Activated T-cell treated with anti-CD3 and anti-CD28 coated beads for 1 hour (primary cell): Measurements from ENCODE around the gene OTOP2.
A peak's percentile ranks its signal among the peaks of the same experiment; 100 is the strongest.
"Not testable (repeated sequence)": the region's sequence is repeated elsewhere in the genome, so short reads cannot be mapped to it uniquely, and the experiment has no call there.

Source experiments
- DNase-seq: peaks from one replicate; pipeline ENCODE4 v3.0.0-alpha.2; 2020; ENCODE audit warnings: low read depth

Gene OTOP2

GRCh38 chr17:74901353-74902135, 22.5 kb upstream of the OTOP2 start:
- no peak for DNase-seq

GRCh38 chr17:74903034-74903433, 21.0 kb upstream of the OTOP2 start:
- DNase-seq, result no peak

- no peak for DNase-seq
Observed at GRCh38 chr17:74903671-74904070, 20.4 kb upstream of the OTOP2 start.

DNA sequence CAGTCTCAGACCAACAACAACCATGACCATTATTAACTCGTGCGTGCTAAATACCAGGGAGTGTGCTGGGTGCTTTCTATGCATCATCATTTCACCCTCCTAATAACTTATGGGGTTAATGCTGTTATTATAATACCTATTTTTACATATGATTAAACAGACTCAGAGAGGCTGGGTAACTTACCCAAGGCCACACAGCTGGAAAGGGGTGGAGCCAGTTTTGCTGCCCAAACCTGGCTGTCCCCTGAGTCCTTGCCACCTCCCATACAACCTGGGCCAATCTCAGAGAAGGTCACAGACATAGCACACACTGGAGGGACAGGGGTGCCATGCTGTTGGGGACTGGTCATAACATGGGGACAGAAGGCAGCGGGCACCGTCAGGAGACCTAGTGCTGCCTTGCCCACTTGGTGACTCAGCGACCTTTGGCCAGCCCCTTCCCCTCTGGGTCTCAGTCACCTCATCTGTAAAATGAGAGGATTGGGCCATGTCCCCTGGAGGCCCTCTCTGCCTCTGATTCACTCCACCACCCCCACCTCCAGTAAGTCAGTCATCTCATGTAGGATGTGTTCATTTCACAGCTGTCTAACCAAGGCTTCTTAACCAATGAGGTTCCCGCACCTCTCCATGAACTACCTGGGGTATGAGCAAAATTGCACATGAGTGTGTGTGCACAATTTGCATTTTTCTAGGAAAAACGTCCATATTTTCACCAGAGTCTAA, 19.2 kb upstream of the OTOP2 start:
- no peak for DNase-seq

- not testable (repeated sequence) for DNase-seq
Observed at GRCh38 chr17:74906214-74906793, 17.8 kb upstream of the OTOP2 start.

- no peak for DNase-seq
Observed at GRCh38 chr17:74907012-74907411, 17.1 kb upstream of the OTOP2 start.

- DNase-seq, result not testable (repeated sequence)
Observed at GRCh38 chr17:74909097-74909496, 15.0 kb upstream of the OTOP2 start.

- not testable (repeated sequence) for DNase-seq
Observed at GRCh38 chr17:74911423-74911822, 12.7 kb upstream of the OTOP2 start.

GRCh38 chr17:74916136-74916850, 7.8 kb upstream of the OTOP2 start:
- DNase-seq, result no peak

- no peak for DNase-seq
Observed at GRCh38 chr17:74916851-74917199, 7.2 kb upstream of the OTOP2 start.

GRCh38 chr17:74917430-74917829, 6.6 kb upstream of the OTOP2 start:
- DNase-seq, result no peak

DNA sequence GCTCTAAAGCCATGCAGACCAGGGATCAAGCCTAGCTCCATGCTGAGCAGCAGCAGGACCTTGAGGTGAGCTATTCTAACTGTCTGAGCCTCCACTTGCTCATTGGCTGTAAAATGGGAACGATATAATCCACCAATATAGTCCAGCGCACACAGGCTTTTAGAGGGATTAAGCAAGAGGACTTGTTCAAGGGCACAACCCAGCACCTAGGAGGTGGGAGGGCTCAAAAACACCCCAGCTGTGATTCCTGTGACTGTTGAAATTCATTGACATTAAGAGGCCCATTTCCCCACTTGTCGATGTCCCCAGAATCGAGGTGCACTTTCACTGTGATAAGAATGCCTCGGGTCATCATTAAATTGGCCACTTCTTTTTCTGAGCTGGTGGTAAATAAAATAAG, 5.2 kb upstream of the OTOP2 start:
- DNase-seq, result no peak

- DNase-seq, result no peak
Observed at GRCh38 chr17:74919440-74920305, 4.4 kb upstream of the OTOP2 start.

GRCh38 chr17:74920306-74920620, 3.8 kb upstream of the OTOP2 start:
- DNase-seq, result no peak

- DNase-seq, result no peak
Observed at GRCh38 chr17:74920642-74921025, 3.4 kb upstream of the OTOP2 start.

DNA sequence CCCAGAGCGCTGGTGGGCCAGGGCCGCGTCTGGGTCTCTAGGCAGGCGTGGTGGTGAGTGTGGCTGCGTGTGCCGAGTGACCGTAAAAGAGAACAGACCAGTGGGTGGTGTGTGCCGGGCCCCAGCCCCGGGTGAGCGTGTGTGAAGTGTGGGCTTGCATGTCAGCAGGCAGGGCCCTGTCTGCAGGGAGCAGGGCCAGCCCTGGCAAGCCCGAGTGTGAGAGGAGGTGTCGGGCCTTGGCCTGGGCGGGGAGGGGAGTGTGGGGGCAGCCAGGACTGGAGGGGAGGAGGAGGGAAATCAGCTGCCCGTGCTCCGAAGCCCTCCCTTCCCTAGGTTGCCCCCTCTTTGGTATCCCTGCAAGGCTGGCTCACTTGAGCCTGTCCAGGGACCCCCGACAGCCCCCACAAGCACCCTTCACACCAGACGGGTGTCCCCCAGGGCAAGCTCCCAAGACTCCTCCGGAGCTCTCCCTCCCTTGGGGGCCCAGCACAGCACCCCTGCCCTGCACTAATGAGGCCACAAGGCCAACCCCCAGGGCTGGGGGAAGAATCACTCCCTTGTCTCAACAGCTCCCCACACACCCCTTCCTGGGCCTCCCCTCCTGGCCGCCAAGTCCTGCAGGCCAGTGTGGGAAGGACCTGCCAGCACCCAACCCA, 2.9 kb upstream of the OTOP2 start:
- DNase-seq, result no peak

GRCh38 chr17:74921769-74922168, 2.3 kb upstream of the OTOP2 start:
- no peak for DNase-seq

GRCh38 chr17:74922172-74922571, 1.9 kb upstream of the OTOP2 start:
- no peak for DNase-seq

DNA sequence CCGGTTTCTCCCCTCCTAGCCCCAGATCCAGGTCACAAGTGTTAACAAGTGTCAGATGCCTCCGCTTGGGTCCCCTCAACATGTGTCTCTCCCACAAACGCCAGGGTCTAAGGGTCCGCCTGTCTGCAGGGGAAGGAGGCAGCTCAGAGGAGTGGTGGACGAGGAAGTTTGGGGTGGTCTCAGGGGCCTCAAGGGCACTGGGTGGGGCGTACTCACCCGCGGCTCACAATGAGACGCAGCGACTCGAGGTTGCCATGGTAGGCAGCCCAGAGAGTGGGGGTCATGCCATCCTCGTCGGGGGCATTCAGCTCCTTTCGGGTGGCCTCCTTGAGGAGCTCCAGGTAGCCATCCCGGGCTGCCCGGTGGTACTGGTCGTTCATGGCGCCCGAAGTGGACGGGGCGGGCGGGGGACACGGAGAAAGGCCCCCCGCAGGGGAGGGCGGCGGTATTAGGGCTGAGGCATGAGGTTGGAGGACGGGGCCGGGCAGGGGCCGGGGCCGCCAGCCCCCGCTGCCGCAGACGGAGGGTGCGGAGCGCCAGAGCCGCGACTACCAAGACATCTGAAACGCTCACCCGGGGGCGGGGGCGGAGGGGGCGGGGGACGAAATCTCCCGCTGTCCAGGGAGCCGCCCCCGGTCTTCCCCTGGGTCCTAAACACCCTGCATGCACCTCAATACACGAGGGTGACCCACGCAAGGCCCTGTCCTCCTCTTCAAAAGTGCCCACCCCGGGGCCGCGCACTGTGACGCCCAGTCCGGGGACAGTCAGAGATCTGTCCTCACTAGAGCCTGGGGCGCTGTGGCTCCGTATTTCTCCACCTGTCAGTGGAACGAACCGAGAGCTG, 1.2 kb upstream of the OTOP2 start, which contains the start of gene USH1G:
Gene USH1G (minus strand): TSS at position 562 of the 844 bp plus-strand sequence. CDS start 182 bp downstream, at position 380.
- DNase-seq, result no peak

DNA sequence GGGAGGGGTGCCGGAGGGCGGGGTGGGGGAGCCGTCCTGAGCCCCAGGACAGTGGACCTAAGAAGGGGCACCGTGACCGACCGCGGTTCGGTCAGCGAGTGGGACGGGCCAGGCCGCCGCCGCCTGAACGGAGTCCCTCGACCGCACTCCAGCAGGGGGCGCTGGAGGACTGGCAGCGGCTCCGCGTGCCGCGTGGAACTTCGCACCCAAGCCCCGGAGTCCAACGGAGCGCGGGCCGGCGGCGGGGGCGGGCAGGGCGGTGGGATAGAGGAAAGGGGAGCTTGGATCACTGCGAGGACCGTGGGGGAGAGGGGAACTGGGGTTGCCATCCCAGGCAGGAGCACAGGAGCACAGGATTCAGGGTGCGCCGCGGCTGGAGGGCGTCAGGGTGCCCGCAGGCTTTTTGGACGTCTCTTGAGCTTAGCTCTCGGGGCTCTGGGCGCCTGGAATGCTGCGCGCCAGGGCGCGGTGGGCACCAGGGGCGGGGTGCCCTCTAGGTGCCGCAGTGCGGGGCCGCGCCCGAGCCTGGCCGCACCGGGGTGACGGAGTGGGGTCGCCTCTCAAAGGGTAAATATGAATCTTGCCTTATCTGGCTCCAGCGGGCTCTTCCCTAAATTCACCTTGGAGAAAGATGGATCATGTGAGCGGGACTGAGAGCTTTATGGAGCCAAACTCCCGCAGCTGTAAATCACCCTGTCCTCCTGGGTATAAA, 379 bp upstream of the OTOP2 start:
- peak; percentile 71 for DNase-seq
